BE2C (cell line): ENCODE measurements around the gene LRMDA.

Source experiments
- DNase-seq: peaks from one replicate; pipeline ENCODE4 v3.0.0-alpha.2; 2020
- H3K27me3 ChIP-seq: fragments of 250-450 bp; sonication (Bioruptor Pico); 2 replicates; pipeline ENCODE4 v1.5.1; 2020; ENCODE audit warnings: mild to moderate bottlenecking
- H3K36me3 ChIP-seq: fragments of 250-450 bp; sonication (Bioruptor Pico); 2 replicates; pipeline ENCODE4 v1.5.1; 2020; ENCODE audit warnings: mild to moderate bottlenecking
- H3K4me1 ChIP-seq: fragments of 250-450 bp; sonication (Bioruptor Pico); 2 replicates; pipeline ENCODE4 v1.5.1; 2020
- H3K4me3 ChIP-seq: 2 replicates; pipeline ENCODE4 v1.5.1; 2011; ENCODE audit warnings: low read depth, low read length
- H3K9me3 ChIP-seq: fragments of 250-450 bp; sonication (Bioruptor Pico); 2 replicates; pipeline ENCODE4 v1.5.1; 2020
- TF ChIP-seq, protein P1 (sequence below): IDR thresholded peaks from 2 replicates; pipeline ENCODE4 v1.5.1; 2012; ENCODE audit warnings: mild to moderate bottlenecking, low read depth, low read length

The LRMDA gene

DNA sequence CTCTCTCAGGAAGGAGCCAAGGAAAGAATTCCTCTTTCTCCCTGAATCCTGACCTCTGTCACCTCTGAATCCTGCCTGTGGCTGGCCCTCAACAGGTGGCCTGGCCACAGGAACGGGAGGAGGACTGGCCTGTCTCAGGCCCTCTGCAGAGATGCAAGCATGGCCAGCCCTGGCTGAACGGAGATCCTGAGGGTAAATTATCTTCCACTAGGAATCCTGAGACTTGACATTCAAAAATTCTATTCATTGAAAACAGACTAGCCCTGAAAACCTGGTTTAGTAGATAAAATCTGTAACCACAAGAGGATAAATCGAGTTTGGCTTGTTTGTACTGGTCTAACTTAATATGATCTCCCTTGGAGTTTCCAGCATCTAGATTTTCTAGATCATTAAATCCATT lies 579.3 kb downstream of the LRMDA start:
- H3K4me1 ChIP-seq: peaks cover 5% of the 10 kb centered on the region; the same call in 1 of the 2 replicates
- TF ChIP-seq, protein P1, sequence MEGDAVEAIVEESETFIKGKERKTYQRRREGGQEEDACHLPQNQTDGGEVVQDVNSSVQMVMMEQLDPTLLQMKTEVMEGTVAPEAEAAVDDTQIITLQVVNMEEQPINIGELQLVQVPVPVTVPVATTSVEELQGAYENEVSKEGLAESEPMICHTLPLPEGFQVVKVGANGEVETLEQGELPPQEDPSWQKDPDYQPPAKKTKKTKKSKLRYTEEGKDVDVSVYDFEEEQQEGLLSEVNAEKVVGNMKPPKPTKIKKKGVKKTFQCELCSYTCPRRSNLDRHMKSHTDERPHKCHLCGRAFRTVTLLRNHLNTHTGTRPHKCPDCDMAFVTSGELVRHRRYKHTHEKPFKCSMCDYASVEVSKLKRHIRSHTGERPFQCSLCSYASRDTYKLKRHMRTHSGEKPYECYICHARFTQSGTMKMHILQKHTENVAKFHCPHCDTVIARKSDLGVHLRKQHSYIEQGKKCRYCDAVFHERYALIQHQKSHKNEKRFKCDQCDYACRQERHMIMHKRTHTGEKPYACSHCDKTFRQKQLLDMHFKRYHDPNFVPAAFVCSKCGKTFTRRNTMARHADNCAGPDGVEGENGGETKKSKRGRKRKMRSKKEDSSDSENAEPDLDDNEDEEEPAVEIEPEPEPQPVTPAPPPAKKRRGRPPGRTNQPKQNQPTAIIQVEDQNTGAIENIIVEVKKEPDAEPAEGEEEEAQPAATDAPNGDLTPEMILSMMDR: no peak
- no peaks in the 10 kb centered on the region for H3K27me3 ChIP-seq
- no peak overlapping the region for H3K4me3 ChIP-seq
- no peak for DNase-seq
- no peaks in the 10 kb centered on the region for H3K9me3 ChIP-seq
- no peaks in the 10 kb centered on the region for H3K36me3 ChIP-seq

GRCh38 chr10:76012716-76013327 lies 581.4 kb downstream of the LRMDA start:
- H3K27me3 ChIP-seq: no peaks in the 10 kb centered on the region
- no peak for DNase-seq
- TF ChIP-seq, protein P1: no peak
- no peak overlapping the region for H3K4me3 ChIP-seq
- peaks cover 6% of the 10 kb centered on the region; the same call in 1 of the 2 replicates for H3K4me1 ChIP-seq
- H3K9me3 ChIP-seq: no peaks in the 10 kb centered on the region
- no peaks in the 10 kb centered on the region for H3K36me3 ChIP-seq

- TF ChIP-seq, protein P1: no peak
- no peak for DNase-seq
- no peaks in the 10 kb centered on the region for H3K36me3 ChIP-seq
- H3K4me3 ChIP-seq: no peak overlapping the region
- H3K9me3 ChIP-seq: no peaks in the 10 kb centered on the region
- H3K4me1 ChIP-seq: peaks cover 10% of the 10 kb centered on the region; the same call in 1 of the 2 replicates
- H3K27me3 ChIP-seq: no peaks in the 10 kb centered on the region
Observed at GRCh38 chr10:76015245-76015644, 583.8 kb downstream of the LRMDA start.

DNA sequence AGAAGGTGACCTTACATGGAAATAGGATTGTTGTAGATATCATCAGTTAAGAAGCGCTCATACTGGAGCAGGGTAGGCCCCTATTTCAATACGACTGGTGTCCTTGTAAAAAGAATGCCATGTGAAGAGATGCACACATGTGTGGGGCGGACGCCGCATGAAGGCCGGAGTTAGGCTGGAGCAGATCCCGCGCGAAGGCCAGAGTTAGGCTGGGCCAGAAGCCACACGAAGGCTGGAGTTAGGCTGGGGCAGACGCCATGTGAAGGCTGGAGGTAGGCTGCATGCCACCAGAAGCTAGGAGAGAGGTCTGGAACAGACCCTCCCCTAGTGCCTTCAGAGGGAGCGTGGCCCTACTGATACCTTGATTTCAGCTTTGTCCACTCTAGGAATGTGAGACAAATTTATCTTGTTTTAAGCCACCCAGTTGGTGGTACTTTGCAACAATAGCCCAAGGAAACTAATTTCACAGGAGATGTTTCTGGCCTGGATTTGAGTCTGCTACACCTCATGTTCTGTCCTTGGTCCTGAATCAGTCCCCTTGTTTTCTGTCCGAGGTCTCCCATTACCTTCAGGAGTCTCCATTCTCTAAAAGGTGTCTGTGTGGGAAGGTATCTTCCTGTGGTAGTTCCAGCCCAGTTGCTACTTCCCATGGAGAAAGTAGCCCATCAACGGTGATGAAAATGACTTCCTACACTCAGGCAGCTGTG lies 585.8 kb downstream of the LRMDA start:
- H3K4me1 ChIP-seq: peaks cover 15% of the 10 kb centered on the region
- H3K36me3 ChIP-seq: no peaks in the 10 kb centered on the region
- no peaks in the 10 kb centered on the region for H3K9me3 ChIP-seq
- no peaks in the 10 kb centered on the region for H3K27me3 ChIP-seq
- TF ChIP-seq, protein P1: no peak
- no peak overlapping the region for H3K4me3 ChIP-seq
- no peak for DNase-seq

DNA sequence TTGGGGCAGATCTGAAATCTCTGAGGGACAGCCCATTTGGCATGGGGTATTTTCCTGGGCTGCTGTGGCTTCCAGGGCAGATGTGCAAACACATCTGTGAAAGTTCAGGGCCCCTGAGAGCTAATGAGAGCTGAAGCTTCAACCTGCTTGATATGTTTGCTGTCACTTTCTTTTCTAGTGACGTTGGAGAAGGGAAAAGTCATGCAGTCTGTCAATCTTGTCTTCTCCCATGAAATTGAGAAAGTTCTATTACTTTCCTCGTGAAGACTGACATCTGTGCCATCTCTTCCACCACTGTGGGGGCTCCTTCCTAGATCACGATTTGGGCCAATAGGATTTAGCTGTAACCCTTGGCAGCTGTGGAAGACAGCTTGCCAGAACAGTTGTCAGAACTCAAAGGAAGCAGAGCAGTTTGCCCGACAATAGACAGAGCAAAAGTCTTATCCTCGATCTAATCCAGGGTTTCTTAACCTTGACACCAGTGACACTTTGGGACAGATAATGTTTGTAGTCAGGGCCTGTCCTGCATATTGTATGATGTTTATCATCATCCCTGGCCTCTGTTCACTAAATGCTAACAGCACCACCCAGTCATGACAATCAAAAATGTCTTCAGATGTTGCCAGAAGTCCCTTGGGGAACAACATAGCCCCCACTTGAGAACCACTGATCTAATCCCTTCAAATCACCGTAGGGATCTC lies 586.5 kb downstream of the LRMDA start:
- TF ChIP-seq, protein P1: no peak
- peaks cover 21% of the 10 kb centered on the region for H3K4me1 ChIP-seq
- H3K4me3 ChIP-seq: no peak overlapping the region
- no peaks in the 10 kb centered on the region for H3K27me3 ChIP-seq
- no peaks in the 10 kb centered on the region for H3K9me3 ChIP-seq
- H3K36me3 ChIP-seq: no peaks in the 10 kb centered on the region
- no peak for DNase-seq
